Breast epithelium (tissue), 4 donors: ENCODE results near the gene MAP7. TPM values are rescaled to one million over a fixed set of nuclear protein-coding genes. Genes with fewer than 3 reads are reported as not detected.

Experiments used
- DNase-seq, 2 donors: peaks; one replicate each; pipeline ENCODE4 v3.0.0-alpha.2; 2019; ENCODE audit warnings: low spot score in 2 of 2
- H3K27ac ChIP-seq, 2 donors: fragments of 200-600 bp; sonication (generic) in 1 of 2; one replicate each; pipeline ENCODE4 v1.5.1; 2016 to 2019; ENCODE audit warnings: mild to moderate bottlenecking in 1 of 2
- H3K27me3 ChIP-seq, 2 donors: fragments of 200-600 bp; sonication (generic) in 1 of 2; one replicate each; pipeline versions ENCODE4 v1.5.1 to v1.6.0; 2017 to 2019; ENCODE audit warnings: control low read depth in 1 of 2, mild to moderate bottlenecking in 1 of 2
- H3K36me3 ChIP-seq: fragments of 200-600 bp; one replicate; pipeline ENCODE4 v1.5.1; 2019
- H3K4me1 ChIP-seq, 2 donors: fragments of 200-600 bp; sonication (generic); one replicate each; pipeline ENCODE4 v1.5.1; 2016 to 2019; ENCODE audit warnings: control low read depth in 1 of 2
- H3K4me3 ChIP-seq, 3 donors: fragments of 200-600 bp; sonication (generic); 1 replicate in 2 of 3; 2 replicates in 1 of 3; pipeline ENCODE4 v1.5.1; 2016 to 2019; ENCODE audit warnings: mild to moderate bottlenecking in 3 of 3, moderate library complexity in 2 of 3
- H3K9me3 ChIP-seq, 2 donors: fragments of 200-600 bp; sonication (generic) in 1 of 2; one replicate each; pipeline ENCODE4 v1.5.1; 2016 to 2019; ENCODE audit warnings: control low read depth in 1 of 2
- POLR2A ChIP-seq: fragments of 450-650 bp; IDR thresholded peaks from one replicate; pipeline ENCODE4 v1.6.1; 2016; ENCODE audit warnings: antibody characterized with exemption, mild to moderate bottlenecking, moderate library complexity
- POLR2AphosphoS5 ChIP-seq, 3 donors: sonication (generic); formaldehyde crosslinking; IDR thresholded peaks; one replicate each; pipeline ENCODE4 v1.6.1; 2017; ENCODE audit warnings: antibody characterized with exemption in 3 of 3
- intact Hi-C: fragments of 100-400 bp; cut with DNase I; formaldehyde crosslinking; loops from one replicate; pipeline ENCODE4 v1.15.1; 2023; ENCODE audit warnings: low total_unique reads
- total RNA-seq, 3 donors: library from RNA; depleted of rRNA; stranded (reverse); fragments of >200 nt; gene quantifications; one replicate each; pipeline ENCODE4 v1.1.0, GENCODE V29; 2016
- TF ChIP-seq, protein P1 (sequence below), 3 donors: fragments of 450-650 bp; IDR thresholded peaks; one replicate each; pipeline ENCODE4 v1.5.1; 2016 to 2017; ENCODE audit warnings: antibody characterized with exemption in 3 of 3, mild to moderate bottlenecking in 3 of 3, moderate library complexity in 3 of 3

Gene MAP7
- total RNA-seq, 3 donors from 2014 or later = 14.2 to 42.4 (median 16.4) TPM

DNA sequence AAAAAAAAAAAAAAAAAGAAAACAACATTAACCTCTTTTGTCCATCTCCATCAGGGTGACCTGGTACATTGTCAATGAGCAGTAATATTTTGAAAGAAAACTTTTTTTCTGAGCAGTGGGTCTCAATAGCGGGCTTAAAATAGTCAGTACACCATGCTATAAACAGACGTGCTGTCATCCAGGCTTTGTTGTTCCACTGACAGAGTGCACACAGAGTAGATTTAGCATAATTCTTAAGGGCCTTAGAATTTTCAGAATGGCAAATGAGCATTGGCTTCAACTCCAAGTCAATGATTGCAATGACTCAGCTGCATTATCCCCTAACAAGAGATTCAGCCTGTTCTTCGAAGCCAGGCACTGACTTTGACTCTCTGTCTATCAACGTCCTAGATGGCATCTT, 35.6 kb downstream of the MAP7 start:
- TF ChIP-seq, protein P1, sequence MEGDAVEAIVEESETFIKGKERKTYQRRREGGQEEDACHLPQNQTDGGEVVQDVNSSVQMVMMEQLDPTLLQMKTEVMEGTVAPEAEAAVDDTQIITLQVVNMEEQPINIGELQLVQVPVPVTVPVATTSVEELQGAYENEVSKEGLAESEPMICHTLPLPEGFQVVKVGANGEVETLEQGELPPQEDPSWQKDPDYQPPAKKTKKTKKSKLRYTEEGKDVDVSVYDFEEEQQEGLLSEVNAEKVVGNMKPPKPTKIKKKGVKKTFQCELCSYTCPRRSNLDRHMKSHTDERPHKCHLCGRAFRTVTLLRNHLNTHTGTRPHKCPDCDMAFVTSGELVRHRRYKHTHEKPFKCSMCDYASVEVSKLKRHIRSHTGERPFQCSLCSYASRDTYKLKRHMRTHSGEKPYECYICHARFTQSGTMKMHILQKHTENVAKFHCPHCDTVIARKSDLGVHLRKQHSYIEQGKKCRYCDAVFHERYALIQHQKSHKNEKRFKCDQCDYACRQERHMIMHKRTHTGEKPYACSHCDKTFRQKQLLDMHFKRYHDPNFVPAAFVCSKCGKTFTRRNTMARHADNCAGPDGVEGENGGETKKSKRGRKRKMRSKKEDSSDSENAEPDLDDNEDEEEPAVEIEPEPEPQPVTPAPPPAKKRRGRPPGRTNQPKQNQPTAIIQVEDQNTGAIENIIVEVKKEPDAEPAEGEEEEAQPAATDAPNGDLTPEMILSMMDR (IDR thresholded peaks at IDR 0.05) = no peak
- no peak for TF ChIP-seq POLR2AphosphoS5 (IDR thresholded peaks at IDR 0.05)

DNA sequence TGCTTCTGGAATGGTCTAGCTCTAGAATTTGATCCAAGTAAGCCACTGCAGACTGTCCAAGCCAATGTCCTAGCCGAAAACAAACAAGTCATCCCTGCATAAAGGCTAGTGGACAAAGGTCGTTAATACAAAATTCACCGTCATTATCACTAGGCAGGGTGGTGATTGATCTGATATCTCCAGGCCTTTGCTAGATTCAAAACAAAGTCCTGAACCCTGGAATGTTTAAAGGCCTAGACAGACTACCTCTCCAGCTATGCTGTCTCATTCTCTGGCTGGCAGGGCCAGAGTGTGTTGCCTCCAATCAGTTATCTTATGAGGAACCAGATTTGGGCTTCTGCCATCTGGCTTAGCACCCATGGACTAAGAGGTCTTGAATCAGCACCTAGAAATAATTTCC, 38.3 kb downstream of the MAP7 start:
- no peak for DNase-seq
- no peak for TF ChIP-seq POLR2A
- TF ChIP-seq, protein P1 (IDR thresholded peaks at IDR 0.05) = no peak
- no peak for TF ChIP-seq POLR2AphosphoS5 (IDR thresholded peaks at IDR 0.05)
- H3K27ac ChIP-seq = peak overlapping the region in 1 of 2 donors; percentile 56
- no peaks in the 10 kb centered on the region for H3K9me3 ChIP-seq
- no peak overlapping the region for H3K4me3 ChIP-seq
- intact Hi-C loops = no loop called here
- no peaks in the 10 kb centered on the region for H3K27me3 ChIP-seq
- H3K36me3 ChIP-seq = no peaks in the 10 kb centered on the region
- no peaks in the 10 kb centered on the region for H3K4me1 ChIP-seq

More for the DNA sequence above, 35.6 kb downstream of the MAP7 start:
- no peak overlapping the region for H3K4me3 ChIP-seq
- no peak for DNase-seq
- no peaks in the 10 kb centered on the region for H3K36me3 ChIP-seq
- no peak overlapping the region for H3K27ac ChIP-seq
- no peaks in the 10 kb centered on the region for H3K27me3 ChIP-seq
- intact Hi-C loops = no loop called here
- H3K4me1 ChIP-seq = no peaks in the 10 kb centered on the region
- no peaks in the 10 kb centered on the region for H3K9me3 ChIP-seq

DNA sequence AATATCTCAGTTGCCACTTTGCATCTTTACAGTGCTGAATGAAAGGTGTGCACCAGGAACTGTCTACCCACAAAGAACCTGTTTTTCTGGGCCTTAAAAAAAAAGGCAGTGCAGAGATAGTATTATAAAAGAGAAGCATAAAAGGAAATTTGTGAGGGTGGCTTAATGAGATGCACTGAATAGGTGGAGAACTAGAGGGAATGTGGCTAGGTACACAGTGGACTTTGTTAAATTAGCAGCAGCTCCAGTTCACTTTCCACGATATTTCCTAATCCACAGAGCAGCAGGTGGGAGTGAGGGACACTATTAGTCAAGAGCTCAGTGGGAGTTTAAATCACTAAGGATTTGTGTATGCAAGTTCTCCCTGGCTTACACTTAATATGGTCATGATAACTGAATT, 38.8 kb downstream of the MAP7 start:
- Histone ChIP-seq H3K4me1 (no peaks in the 10 kb centered on the region), H3K4me3 (no peak overlapping the region), H3K27me3 (no peaks in the 10 kb centered on the region), H3K27ac (peak overlapping the region in 1 of 2 donors; percentile 56), H3K9me3 (no peaks in the 10 kb centered on the region), H3K36me3 (no peaks in the 10 kb centered on the region)
- no peak for TF ChIP-seq POLR2A
- no peak for TF ChIP-seq POLR2AphosphoS5 (IDR thresholded peaks at IDR 0.05)
- TF ChIP-seq, protein P1 (IDR thresholded peaks at IDR 0.05) = no peak
- intact Hi-C loops = no loop called here
- DNase-seq = no peak

DNA sequence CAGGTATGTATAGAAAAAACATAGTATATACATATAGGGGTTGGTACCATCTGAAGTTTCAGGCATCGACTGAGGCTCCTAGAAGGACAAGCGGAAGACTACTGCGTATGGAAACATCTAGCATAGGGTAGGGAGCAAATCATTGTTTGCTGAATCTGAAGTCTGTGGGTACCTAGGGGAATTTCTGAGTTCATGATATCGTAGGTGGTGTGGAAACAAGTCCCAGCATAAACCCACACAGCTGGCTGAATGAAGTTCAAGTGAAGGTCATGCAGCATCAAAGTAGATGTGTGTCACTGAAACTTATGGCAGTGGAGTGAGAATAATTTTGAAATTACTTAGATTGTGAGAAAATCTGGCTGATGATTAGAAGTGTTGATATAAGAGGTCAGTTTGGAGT, 39.4 kb downstream of the MAP7 start:
- DNase-seq = no peak
- no peaks in the 10 kb centered on the region for H3K36me3 ChIP-seq
- TF ChIP-seq POLR2A (no peak), POLR2AphosphoS5 (IDR thresholded peaks at IDR 0.05) (no peak)
- TF ChIP-seq, protein P1 (IDR thresholded peaks at IDR 0.05) = no peak
- peak overlapping the region in 1 of 2 donors; percentile 56 for H3K27ac ChIP-seq
- H3K4me3 ChIP-seq = no peak overlapping the region
- H3K9me3 ChIP-seq = no peaks in the 10 kb centered on the region
- H3K4me1 ChIP-seq = peaks cover 0 to 3% of the 10 kb centered on the region in 2 donors
- intact Hi-C loops = no loop called here
- H3K27me3 ChIP-seq = no peaks in the 10 kb centered on the region

DNA sequence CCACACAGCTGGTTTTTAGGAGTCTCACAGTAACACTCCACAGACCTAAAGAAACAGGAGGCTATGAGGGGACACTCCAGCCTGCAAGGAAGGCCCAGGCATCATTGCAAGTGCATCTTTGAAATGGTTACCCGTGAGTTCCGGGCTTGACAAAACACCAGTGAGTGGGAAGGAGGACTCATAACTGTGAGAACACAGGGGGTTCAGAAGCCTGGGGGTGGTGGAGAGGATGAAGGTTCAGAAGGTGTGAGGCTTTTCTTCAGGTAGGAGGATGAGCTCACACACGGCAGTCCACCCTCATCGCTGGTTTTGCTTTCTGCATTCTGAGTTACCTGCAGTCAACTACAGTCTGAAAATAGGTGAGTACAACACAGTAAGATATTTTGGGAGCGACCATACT, 39.9 kb downstream of the MAP7 start:
- Histone ChIP-seq H3K27me3 (no peaks in the 10 kb centered on the region), H3K4me3 (no peak overlapping the region), H3K4me1 (peaks cover 0 to 3% of the 10 kb centered on the region in 2 donors), H3K9me3 (no peaks in the 10 kb centered on the region), H3K36me3 (no peaks in the 10 kb centered on the region), H3K27ac (peak overlapping the region; percentile 17 to 56)
- intact Hi-C loops = no loop called here
- TF ChIP-seq POLR2AphosphoS5 (IDR thresholded peaks at IDR 0.05) = no peak
- TF ChIP-seq, protein P1 (IDR thresholded peaks at IDR 0.05) = no peak
- TF ChIP-seq POLR2A = no peak
- DNase-seq = no peak
